ENCODE measurements around the gene TANK.

The TANK gene

GRCh38 chr2:161164161-161164560 lies 3.9 kb downstream of the TANK start:
- Histone ChIP-seq H3K4me2 (ENCODE audit: low read depth, low read length, poor library complexity, severe bottlenecking) (peak overlapping the region; percentile 92), H3K9ac (ENCODE audit: low read depth, low read length, poor library complexity, severe bottlenecking) (no peak overlapping the region), H3K9me2 (replicated peaks; ENCODE audit: low read depth, low read length) (no peaks in the 10 kb centered on the region), H3K4me1 (ENCODE audit: insufficient read depth, low read length, poor library complexity, severe bottlenecking) (peaks cover 61% of the 10 kb centered on the region), H3K79me2 (ENCODE audit: insufficient read depth, low read length) (peaks cover 52% of the 10 kb centered on the region), H4K20me1 (ENCODE audit: insufficient read depth, low read length, poor library complexity, severe bottlenecking) (peaks cover 36% of the 10 kb centered on the region), H3F3A (ENCODE audit: low read depth) (no peaks in the 10 kb centered on the region), H3K9me3 (ENCODE audit: insufficient read depth, low read depth, low read length) (no peaks in the 10 kb centered on the region), H3K36me3 (ENCODE audit: insufficient read depth, low read length) (peaks cover 6% of the 10 kb centered on the region; the same call in 1 of the 2 replicates), H2AFZ (ENCODE audit: low read length) (no peak overlapping the region), H3K4me3 (ENCODE audit: low read length, poor library complexity, severe bottlenecking) (peak overlapping the region; percentile 90), H3K27me3 (ENCODE audit: insufficient read depth, low read length, poor library complexity, severe bottlenecking) (no peaks in the 10 kb centered on the region)
- TF ChIP-seq, protein P1, sequence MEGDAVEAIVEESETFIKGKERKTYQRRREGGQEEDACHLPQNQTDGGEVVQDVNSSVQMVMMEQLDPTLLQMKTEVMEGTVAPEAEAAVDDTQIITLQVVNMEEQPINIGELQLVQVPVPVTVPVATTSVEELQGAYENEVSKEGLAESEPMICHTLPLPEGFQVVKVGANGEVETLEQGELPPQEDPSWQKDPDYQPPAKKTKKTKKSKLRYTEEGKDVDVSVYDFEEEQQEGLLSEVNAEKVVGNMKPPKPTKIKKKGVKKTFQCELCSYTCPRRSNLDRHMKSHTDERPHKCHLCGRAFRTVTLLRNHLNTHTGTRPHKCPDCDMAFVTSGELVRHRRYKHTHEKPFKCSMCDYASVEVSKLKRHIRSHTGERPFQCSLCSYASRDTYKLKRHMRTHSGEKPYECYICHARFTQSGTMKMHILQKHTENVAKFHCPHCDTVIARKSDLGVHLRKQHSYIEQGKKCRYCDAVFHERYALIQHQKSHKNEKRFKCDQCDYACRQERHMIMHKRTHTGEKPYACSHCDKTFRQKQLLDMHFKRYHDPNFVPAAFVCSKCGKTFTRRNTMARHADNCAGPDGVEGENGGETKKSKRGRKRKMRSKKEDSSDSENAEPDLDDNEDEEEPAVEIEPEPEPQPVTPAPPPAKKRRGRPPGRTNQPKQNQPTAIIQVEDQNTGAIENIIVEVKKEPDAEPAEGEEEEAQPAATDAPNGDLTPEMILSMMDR (conservative IDR thresholded peaks at IDR 0.05; ENCODE audit: low read length), result no peak
- no peak for TF ChIP-seq EZH2phosphoT487 (IDR thresholded peaks at IDR 0.05; ENCODE audit: borderline replicate concordance)

- Histone ChIP-seq H3K27me3 (ENCODE audit: insufficient read depth, low read length, poor library complexity, severe bottlenecking) (no peaks in the 10 kb centered on the region), H3K79me2 (ENCODE audit: insufficient read depth, low read length) (peaks cover 52% of the 10 kb centered on the region), H4K20me1 (ENCODE audit: insufficient read depth, low read length, poor library complexity, severe bottlenecking) (peaks cover 43% of the 10 kb centered on the region), H3K4me1 (ENCODE audit: insufficient read depth, low read length, poor library complexity, severe bottlenecking) (peaks cover 56% of the 10 kb centered on the region), H3K9me3 (ENCODE audit: insufficient read depth, low read depth, low read length) (no peaks in the 10 kb centered on the region), H3K9ac (ENCODE audit: low read depth, low read length, poor library complexity, severe bottlenecking) (no peak overlapping the region), H3F3A (ENCODE audit: low read depth) (no peaks in the 10 kb centered on the region), H3K36me3 (ENCODE audit: insufficient read depth, low read length) (peaks cover 6% of the 10 kb centered on the region; the same call in 1 of the 2 replicates), H3K9me2 (replicated peaks; ENCODE audit: low read depth, low read length) (no peaks in the 10 kb centered on the region), H3K4me3 (ENCODE audit: low read length, poor library complexity, severe bottlenecking) (no peak overlapping the region), H3K4me2 (ENCODE audit: low read depth, low read length, poor library complexity, severe bottlenecking) (peak overlapping the region; percentile 92), H2AFZ (ENCODE audit: low read length) (no peak overlapping the region)
- TF ChIP-seq, protein P1 (conservative IDR thresholded peaks at IDR 0.05; ENCODE audit: low read length), result no peak
- TF ChIP-seq EZH2phosphoT487 (IDR thresholded peaks at IDR 0.05; ENCODE audit: borderline replicate concordance), result no peak
Measured at GRCh38 chr2:161165266-161165665, 5.0 kb downstream of the TANK start.

DNA sequence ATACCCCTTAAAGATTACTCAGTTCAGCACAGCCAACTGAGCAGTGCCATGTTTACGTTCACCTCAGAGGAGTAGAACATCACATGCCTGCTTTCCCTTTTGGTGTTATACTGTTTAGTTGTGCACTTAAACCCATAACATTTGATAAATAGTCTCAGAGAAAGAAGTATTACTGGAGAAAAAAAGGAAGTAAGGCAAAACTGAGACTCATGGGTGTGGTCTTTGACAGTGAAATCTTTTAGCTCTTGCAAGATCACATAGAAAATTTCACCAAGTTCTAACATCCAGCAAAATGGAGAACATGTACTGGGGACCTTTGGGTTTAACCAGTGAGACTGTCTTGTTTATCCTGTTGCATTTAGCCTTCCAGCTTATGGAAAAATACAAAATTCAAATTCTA lies 5.6 kb downstream of the TANK start:
- Histone ChIP-seq H3K36me3 (ENCODE audit: insufficient read depth, low read length) (peaks cover 6% of the 10 kb centered on the region; the same call in 1 of the 2 replicates), H3K4me2 (ENCODE audit: low read depth, low read length, poor library complexity, severe bottlenecking) (peak overlapping the region; percentile 31), H3K9me2 (replicated peaks; ENCODE audit: low read depth, low read length) (no peaks in the 10 kb centered on the region), H3K4me1 (ENCODE audit: insufficient read depth, low read length, poor library complexity, severe bottlenecking) (peaks cover 62% of the 10 kb centered on the region), H3K9me3 (ENCODE audit: insufficient read depth, low read depth, low read length) (no peaks in the 10 kb centered on the region), H4K20me1 (ENCODE audit: insufficient read depth, low read length, poor library complexity, severe bottlenecking) (peaks cover 42% of the 10 kb centered on the region), H3K79me2 (ENCODE audit: insufficient read depth, low read length) (peaks cover 47% of the 10 kb centered on the region), H2AFZ (ENCODE audit: low read length) (no peak overlapping the region), H3K4me3 (ENCODE audit: low read length, poor library complexity, severe bottlenecking) (no peak overlapping the region), H3K9ac (ENCODE audit: low read depth, low read length, poor library complexity, severe bottlenecking) (no peak overlapping the region), H3K27me3 (ENCODE audit: insufficient read depth, low read length, poor library complexity, severe bottlenecking) (no peaks in the 10 kb centered on the region), H3F3A (ENCODE audit: low read depth) (no peaks in the 10 kb centered on the region)
- TF ChIP-seq EZH2phosphoT487 (IDR thresholded peaks at IDR 0.05; ENCODE audit: borderline replicate concordance), result no peak
- TF ChIP-seq, protein P1 (conservative IDR thresholded peaks at IDR 0.05; ENCODE audit: low read length), result no peak
